Amniotic epithelial cell (primary cell): ENCODE measurements around the gene MT1F.

Experiments
- DNase-seq: peaks from one replicate; pipeline ENCODE4 v3.0.0-alpha.2; 2010; ENCODE audit warnings: low read depth

Gene MT1F

GRCh38 chr16:56625943-56626654 lies 31.7 kb upstream of the MT1F start:
- DNase-seq = peak; percentile 79

GRCh38 chr16:56626685-56627084 lies 31.1 kb upstream of the MT1F start:
- DNase-seq = no peak

DNA sequence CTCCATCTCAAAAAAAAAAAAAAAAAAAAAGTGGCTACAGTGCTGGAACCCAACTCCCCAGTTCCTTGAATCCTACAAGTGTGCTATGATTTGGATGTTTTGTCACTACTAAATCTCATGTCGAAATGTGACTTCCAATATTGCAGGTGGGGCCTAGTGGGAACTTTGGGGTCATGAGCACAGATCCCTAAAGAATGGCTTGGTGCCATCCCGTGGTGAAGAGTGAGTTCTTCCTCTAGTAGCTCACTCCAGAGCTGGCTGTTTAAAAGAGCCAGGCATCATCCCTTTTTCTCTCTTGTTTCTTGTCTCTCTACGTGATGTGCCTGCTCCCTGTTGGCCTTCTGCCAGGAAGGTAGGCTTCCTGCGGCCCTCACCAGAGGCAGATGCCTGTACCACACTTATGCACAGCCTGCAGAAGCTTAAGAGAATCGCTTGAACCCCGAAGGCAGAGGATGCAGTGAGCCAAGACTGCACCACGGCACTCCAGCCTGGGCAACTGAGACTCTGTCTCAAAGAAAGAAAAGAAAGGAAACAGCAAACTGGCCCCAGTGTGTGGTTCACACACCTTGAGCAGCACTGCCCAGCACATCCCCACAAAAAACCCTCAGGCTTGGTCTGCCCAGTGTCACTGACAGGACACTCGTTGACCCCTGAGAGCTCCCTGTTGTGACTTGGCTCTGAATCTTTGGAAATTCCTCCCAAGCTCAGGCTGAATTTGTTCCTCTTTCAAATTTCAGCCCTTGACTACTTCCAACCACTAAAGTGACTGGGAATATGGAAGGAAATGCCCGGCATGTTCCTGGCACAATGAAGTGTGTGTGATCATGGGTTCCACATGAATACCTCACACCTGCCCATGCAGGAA lies 29.0 kb upstream of the MT1F start:
- peak; percentile 40 for DNase-seq

GRCh38 chr16:56629531-56629930 lies 28.2 kb upstream of the MT1F start:
- DNase-seq = no peak

GRCh38 chr16:56630134-56630533 lies 27.6 kb upstream of the MT1F start:
- DNase-seq = no peak

DNA sequence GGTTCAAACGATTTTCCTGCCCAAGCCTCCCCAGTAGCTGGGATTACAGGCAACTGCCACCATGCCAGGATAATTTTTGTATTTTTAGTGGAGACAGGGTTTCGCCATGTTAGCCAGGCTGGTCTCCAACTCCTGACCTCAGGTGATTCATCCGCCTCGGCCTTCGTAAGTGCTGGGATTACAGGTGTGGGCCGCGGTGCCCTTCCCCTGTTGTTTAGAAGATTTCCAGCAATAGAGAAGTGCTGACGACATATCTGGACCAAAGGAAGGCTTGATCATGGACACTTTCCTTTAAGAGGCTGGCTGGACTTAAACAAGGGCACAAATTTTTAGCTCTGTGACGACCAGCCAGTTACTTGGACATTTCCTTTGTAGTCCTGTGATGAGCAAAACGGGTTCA lies 26.6 kb upstream of the MT1F start:
- DNase-seq = no peak

DNA sequence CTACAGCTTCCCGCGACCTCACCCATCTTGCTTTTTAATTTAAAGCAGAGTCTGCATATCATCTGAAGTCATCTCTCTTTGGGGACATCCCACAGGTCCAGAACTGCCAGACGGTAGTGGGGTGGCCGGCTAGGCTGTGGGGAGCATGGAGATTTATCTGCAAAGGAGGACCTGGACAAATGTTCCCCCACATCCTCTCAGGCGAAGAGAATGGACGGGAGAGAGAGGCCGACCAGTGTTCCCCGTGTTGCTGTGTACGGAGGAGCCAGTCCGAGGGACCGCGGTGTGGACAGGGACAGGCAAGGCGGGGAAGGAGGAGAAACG lies 26.0 kb upstream of the MT1F start:
- no peak for DNase-seq

DNA sequence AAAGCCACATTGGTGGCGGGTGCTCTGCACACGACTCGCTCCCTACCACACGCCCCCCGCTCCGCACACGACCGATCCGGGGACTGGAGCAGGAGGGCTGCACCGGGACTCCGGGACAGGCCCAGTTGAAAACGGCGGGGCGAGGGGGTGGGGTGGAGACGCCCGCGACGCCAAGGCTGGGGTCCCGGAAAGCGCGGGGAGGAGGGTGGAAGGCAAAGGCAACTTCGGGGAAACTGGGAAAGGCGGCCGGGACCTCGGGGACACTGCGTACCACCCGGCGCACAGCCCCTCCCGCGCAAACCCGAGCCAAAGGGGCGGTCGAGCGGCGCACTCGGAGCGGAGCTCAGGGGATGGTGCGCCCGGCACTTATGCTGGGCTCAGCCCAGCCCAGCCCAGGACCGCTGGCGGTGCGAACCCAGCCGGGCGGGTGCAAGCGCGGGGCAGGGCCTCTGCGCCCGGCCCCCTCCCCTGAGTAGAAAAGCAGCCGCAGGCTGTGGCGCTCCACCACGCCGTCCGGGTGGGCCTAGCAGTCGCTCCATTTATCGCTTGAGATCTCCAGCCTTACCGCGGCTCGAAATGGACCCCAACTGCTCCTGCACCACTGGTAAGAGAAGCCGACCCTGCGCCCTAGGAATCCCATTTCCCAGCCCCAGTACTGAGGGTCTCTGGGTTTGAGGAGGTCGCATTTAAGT lies 25.5 kb upstream of the MT1F start, which contains the start of gene MT1M:
MT1M (plus strand) TSS at position 504 of the 692 bp plus-strand sequence; CDS start at position 577, 73 bp downstream.
- no peak for DNase-seq

DNA sequence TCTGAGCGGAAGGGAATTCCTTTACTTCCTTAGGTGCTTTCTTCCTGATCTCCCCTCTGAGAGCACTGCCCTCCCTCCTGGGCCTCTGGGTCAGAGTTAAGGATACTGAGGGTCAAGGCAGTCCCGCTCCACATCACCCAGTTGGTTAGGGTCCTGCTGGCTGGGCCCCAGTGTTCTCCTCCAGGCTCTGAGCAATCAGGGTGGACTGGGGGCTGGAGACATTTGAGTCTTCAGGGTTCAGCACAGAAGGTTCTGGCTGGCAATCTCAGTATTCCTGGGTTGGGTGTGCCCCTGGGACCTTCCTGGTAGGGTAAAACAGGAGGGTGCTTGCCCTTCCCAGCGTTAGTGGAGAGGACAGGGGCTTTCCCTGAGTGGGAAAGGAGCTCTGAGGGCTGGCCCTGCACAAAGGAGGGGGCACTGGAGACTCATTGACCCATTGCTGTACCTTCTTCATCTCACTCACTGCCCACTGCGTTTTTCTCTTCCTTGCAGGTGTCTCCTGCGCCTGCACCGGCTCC lies 24.9 kb upstream of the MT1F start:
- DNase-seq = no peak

GRCh38 chr16:56633535-56633934 lies 24.2 kb upstream of the MT1F start:
- no peak for DNase-seq

DNA sequence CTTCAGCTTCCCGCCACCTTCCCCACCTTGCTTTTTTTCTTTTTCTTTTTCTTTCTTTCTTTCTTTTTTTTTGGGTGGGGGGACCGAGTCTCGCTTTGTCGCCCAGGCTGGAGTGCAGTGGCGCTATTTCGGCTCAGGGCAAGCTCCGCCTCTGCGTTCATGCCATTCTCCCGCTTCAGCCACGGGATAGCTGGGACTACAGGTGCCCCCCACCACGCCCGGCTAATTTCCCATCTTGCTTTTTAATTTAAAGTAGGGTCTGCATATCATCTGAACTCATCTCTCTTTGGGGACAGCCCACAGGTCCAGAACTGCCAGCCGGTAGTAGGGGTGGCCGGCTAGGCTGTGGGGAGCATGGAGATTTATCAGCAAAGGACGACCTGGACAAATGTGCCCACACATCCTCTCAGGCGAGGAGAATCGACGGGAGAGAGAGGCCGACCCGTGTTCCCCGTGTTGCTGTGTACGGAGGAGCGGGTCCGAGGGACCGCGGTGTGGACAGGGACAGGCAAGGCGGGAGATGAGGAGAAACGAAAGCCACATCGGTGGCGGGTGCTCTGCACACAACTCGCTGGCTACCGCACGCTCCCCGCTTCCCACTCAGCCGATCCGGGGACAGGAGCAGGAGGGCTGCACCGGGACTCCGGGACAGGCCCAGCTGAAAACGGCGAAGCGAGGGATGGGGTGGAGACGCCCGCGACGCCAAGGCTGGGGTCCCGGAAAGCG lies 22.9 kb upstream of the MT1F start:
- no peak for DNase-seq

- no peak for DNase-seq
Observed at GRCh38 chr16:56635441-56635967, 22.3 kb upstream of the MT1F start.

GRCh38 chr16:56636616-56637413 lies 20.9 kb upstream of the MT1F start:
- no peak for DNase-seq

DNA sequence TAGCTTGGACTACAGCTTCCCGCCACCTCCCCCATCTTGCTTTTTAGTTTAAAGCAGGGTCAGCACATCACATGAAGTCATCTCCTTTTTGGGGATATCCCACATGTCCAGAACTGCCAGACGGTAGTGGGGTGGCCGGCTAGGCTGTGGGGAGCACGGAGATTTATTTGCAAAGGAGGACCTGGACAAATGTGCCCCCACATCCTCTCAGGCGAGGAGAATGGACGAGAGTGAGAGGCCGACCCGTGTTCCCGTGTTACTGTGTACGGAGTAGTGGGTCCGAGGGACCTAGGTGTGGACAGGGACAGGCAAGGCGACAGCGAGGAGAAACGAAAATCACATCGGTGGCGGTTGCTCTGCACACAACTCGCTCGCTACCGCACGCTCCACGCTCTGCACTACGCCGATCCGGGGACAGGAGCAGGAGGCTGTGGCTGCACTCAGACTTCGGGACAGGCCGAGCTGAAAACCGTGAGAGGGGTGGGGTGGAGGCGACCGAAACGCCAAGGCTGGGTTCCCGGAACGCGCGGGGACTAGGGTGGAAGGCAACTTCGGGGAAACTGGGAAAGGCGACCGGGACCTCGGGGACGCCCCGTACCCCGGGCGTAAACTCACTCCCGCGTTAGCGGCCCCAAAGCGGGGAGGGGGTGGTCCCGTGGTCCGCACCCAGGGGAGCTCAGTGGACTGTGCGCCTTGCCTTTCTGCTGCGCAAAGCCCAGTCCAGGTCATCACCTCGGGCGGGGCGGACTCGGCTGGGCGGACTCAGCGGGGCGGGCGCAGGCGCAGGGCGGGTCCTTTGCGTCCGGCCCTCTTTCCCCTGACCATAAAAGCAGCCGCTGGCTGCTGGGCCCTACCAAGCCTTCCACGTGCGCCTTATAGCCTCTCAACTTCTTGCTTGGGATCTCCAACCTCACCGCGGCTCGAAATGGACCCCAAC lies 19.7 kb upstream of the MT1F start, which contains the start of gene MT1A:
MT1A (plus strand) TSS at position 853 of the 937 bp plus-strand sequence; CDS start at position 926, 73 bp downstream.
- peak; percentile 54 for DNase-seq

GRCh38 chr16:56639045-56639444 lies 18.7 kb upstream of the MT1F start:
- no peak for DNase-seq

- DNase-seq = no peak
Observed at GRCh38 chr16:56640076-56640475, 17.7 kb upstream of the MT1F start.

- DNase-seq = no peak
Observed at GRCh38 chr16:56641166-56641565, 16.6 kb upstream of the MT1F start.

DNA sequence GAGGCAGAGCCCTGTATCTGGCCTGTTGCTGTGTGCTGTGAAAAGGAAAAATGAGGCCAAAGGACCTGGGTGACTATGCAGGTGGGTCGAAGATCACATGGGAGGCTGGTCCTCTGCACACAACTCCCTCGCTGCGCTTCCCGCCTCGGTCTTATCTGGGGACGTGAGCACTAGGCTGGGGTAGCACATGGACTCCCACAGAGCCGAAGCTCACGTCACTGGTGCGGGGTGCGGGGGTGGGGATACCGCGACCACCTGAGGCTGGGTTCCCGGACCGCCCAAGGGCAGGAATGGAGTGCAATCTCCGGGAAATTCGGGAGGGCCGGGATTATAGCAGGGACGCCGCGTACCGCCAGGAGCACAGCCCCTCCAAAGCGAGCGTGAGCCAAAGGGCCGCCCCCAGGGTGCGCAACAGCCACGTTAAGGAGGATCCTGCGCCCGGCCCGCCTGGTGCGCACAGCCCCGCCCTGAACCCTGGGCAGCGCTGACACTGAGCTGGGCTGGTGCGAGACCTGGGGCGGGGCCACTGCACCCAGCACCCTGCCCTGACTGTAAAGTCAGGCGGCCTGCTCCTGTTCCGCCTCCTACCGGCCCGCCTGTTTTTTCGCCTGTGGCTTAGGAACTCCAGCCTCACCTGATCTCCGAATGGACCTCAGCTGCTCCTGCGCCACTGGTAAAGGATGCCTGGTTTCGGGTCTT lies 14.5 kb upstream of the MT1F start:
- DNase-seq = peak; percentile 70

DNA sequence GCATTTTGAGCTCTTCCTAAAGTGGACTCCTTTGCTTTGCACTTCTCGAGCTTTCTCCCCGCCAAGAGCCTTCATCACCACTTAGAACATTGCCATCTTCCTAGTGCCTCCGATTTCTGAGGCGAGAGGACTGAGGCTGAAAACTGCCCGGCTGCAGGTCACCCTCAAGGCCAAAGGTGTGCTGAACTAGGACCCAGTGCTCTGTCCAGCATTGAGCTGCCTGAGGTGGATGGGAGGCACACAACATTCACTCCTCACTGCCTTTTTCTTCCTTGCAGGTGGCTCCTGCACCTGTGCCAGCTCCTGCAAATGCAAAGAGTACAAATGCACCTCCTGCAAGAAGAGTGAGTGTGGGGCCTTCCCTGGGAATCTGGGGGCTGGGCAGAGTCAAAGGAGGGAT lies 13.9 kb upstream of the MT1F start:
- DNase-seq = no peak
